ENCODE data around the gene TAMM41.

- TF ChIP-seq CTCF (conservative IDR thresholded peaks at IDR 0.05; ENCODE audit: low read depth, low read length): no peak
- no peak for TF ChIP-seq EZH2 (IDR thresholded peaks at IDR 0.05; ENCODE audit: borderline replicate concordance, low read depth, low read length, poor library complexity, severe bottlenecking)
Measured at GRCh38 chr3:11820531-11821041, 26.1 kb downstream of the TAMM41 start.

Measured in A673 (cell line).